Endothelial cell of hepatic sinusoid (primary cell): ENCODE results near the gene BHLHA15.
"Not testable (repeated sequence)": the region's sequence is repeated elsewhere in the genome, so short reads cannot be mapped to it uniquely, and the experiment has no call there.

Experiments
- in situ Hi-C: cut with HindIII; loops from 2 replicates; pipeline ENCODE4 v1.10.0; 2017; ENCODE audit warnings: low sequenced_read_pairs

The BHLHA15 gene

DNA sequence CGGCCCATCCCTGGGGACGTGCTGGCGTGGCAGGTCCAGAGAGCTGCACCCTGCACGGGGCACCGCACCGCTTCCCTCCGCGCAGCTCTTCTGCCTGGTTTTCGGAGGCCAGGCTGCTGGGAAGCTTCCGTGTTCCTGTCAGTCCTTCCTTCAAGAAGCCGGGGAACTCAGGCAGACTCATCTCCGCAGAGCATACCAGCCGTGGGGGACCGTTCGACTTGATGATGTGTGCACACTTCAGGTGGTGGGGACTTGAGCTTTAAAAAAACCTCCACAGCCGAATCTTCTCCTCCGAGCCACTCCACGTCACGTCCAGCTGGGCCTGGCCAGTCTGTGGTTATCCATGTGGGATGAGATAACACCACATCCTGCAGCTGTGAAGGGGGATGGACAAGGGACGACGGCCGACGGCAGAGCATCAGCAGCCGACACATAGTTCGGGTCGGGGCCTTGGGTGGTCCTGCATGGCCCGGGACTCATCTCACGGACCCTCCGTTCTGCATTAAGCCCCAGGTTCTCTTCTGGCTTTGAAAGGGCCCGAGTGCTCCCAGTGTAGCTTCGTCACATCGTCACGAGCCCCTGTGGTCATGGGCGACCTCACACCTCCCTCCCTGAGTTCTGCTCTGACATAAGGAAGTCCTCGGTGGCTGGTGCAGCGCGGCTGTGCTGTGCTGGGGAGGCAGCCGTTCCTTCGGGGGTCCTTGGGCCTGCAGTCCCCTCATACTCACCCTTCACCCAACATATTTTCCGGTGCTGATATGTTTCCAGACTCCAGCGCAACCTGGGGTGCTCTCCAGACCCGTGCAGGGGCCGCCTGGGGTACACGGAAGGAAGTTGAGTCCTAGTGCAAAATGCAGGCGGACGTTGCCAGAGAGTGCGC is 4.5 kb upstream of the BHLHA15 start:
- in situ Hi-C loops, result loop anchor here (10.0 kb wide), 1 partner anchor 88 kb away; no protein-coding TSS in a partner anchor

DNA sequence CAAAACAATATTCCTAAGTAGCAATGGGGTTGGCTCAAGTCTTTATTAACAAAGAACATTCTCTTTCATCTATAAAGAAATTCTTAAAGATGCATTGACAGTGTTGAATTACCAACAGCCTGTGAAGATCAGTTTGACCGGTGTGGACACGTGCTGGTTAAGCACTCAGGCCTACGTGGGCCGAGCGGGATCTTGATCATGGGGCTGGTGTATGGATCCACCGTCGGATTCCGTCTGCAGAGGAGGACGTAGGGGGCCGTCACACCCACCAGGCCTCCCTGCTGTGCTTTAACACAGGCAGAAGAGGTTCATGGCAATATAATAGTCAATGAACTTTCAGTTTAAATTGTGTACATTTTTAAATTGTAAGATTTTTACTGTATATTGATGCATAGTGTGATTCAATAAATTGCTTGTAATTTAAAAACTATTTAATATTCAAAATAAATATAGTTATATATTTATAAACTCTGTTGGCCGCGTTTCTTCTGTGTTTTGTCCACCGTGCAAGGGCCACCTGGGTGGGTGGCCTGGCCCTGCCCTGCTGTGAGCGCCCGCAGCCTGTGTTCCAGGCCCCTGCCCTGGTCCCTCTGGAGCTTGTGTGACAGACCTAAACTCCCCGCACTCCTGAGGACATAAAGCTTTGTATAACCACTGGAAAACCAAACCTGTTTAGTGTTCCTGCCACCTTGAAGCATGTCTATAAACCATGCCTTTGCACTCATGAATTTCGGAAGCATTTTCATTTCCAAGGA is 1.9 kb upstream of the BHLHA15 start:
- in situ Hi-C loops, result loop anchor here (10.0 kb wide), 1 partner anchor 85 kb away; no protein-coding TSS in a partner anchor

DNA sequence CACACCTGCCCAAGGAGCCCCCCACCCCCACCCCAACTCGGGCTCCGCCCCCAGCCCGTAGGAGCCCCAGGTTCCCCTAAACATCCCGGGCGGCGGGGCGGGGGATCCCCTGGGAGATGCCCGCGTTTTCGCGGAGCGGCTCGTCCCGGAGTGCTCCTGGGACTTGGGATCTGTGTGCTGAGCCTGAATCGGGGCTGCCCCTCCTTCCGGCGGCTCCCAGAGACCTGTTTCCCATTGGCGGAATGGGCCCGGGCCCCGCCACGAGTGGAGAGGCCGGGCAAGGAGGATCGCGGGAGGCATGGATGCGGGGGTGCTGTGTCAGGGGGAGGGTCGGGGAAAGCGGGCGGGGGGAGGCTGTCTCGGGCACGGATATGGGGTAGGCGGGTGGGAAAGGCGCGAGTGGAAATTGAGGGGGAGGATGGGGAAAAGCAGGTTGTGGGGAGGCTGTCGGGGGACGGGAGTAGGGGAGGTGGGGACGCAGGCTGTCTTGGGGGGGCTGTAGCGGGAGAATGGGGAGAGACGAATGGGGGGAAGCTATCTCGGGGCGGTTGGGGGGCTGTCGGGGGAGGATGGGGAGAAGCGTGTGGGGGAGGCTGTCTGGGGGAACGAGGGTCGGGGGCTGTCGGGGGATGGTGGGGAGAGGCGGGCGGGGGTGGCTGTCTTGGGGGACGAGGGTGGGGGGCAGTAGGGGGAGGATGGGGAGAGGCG is 572 bp upstream of the BHLHA15 start:
- in situ Hi-C loops, result no loop called here

DNA sequence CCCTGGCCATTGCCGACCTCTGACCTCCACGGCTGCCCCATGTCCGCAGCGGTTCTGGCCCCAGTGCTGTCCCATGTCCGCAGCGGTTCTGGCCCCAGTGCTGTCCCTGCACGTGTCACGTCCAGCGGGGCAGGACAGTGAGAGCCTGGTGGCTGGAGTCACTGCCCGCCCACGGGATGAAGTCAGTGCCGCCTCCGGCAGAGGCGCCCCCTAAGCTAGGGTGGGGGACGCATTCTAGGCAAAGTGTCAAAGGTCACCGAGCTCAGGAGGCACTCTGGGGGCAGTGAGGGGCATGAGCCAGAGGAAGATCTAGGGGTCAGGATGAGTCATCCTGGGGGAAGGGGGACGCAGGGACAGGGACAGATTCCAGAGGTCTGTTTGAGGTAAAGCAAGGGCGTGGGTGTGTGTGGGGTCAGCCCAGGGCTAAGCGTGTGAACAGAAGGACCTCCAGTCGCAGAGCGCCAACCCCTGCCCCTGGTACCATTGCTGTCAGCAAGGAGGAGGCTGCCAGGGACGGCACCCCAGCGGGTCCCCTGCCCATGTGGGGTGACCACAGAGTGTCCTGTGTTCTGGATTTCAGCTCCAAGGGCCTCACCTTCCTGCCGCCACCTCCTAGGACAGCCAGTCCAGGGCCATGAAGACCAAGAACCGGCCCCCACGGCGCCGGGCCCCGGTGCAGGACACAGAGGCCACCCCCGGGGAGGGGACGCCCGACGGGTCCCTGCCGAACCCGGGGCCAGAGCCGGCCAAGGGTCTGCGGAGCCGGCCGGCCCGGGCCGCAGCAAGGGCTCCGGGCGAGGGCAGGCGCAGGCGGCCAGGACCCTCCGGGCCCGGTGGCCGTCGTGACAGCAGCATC is 665 bp downstream of the BHLHA15 start:
- in situ Hi-C loops, result no loop called here

DNA sequence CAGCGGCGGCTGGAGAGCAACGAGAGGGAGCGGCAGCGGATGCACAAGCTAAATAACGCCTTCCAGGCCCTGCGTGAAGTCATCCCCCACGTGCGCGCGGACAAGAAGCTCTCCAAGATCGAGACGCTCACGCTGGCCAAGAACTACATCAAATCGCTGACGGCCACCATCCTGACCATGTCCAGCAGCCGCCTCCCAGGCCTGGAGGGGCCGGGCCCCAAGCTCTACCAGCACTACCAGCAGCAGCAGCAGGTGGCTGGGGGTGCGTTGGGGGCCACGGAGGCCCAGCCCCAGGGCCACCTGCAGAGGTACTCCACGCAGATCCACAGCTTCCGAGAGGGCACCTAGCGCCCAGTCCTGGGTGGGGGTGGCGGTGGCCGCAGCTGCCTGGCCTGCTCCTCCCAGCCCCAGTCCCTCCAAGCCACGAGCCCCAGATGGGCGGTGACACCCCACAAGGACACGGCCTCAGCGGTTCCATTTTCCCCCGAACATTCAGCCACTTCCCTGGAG is 1.3 kb downstream of the BHLHA15 start:
- in situ Hi-C loops, result no loop called here

GRCh38 chr7:98213296-98213887 is 2.2 kb downstream of the BHLHA15 start:
- in situ Hi-C loops, result no loop called here

GRCh38 chr7:98213888-98214810 is 2.9 kb downstream of the BHLHA15 start:
- in situ Hi-C loops, result no loop called here

- in situ Hi-C loops, result no loop called here
These were observed 3.6 kb downstream of the BHLHA15 start for GRCh38 chr7:98214811-98215321.

- in situ Hi-C loops, result no loop called here
These were observed 4.6 kb downstream of the BHLHA15 start for GRCh38 chr7:98215561-98216495.

- in situ Hi-C loops, result no loop called here
These were observed 5.8 kb downstream of the BHLHA15 start for GRCh38 chr7:98216941-98217622.

DNA sequence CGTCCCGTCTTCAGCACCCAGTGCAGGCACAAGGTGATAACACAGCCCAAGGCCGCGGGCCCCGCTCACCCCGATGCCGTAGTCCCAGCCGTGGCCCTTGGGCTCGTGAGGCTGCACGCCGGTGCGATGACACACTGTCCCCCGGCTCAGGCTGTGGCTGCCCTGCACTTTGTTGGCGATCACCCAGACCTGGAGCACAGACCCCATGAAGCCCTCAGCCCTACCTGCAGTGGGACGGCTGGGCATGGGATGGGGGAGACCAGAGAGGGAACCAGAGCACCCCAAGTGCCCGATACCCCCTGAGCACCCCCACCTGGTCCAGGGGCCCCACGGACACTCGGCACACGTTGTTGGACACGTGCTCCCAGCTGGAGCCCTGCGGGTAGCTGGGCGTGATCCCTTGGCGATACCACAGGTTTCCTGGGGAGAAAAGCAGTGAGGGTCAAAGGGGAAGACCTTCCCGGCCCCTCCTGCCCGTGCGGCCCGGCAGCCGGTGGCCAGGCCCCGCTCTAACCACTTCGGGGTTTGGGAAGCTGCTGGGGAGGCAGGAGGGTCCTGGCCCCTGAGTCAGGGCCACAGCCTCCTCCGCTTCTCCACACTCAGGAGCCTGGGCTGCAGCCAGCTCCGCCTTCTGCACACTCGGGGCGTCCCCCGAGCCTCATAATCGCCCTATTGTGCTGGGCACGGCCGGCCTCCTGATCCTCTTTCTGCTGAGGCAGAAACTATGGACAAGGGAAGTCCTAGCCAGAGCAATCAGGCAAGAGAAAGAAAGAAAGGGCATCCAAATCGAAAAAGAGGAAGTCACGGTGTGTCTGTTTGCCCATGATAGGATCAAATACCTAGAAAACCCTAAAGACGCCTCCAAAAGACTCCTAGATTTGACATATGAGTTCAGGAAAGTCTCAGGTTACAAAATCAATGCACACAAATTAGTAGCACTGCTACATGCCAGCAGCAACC is 6.7 kb downstream of the BHLHA15 start:
- in situ Hi-C loops, result no loop called here

DNA sequence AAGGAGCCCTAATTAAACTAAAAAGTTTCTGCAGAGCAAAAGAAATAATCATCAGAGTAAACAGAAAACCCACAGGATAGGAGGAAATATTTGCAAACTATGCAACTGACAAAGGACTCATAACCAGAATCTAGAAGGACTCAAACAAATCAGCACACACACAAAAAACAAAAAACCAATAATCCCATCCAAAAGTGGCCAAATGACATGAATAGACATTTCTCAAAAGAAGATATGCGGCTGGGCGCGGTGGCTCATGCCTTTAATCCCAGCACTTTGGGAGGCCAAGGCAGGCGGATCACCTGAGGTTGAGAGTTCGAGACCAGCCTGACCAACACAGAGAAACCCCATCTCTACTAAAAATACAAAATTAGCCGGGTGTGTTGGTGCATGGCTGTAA is 8.1 kb downstream of the BHLHA15 start:
- in situ Hi-C loops, result not testable (repeated sequence)

DNA sequence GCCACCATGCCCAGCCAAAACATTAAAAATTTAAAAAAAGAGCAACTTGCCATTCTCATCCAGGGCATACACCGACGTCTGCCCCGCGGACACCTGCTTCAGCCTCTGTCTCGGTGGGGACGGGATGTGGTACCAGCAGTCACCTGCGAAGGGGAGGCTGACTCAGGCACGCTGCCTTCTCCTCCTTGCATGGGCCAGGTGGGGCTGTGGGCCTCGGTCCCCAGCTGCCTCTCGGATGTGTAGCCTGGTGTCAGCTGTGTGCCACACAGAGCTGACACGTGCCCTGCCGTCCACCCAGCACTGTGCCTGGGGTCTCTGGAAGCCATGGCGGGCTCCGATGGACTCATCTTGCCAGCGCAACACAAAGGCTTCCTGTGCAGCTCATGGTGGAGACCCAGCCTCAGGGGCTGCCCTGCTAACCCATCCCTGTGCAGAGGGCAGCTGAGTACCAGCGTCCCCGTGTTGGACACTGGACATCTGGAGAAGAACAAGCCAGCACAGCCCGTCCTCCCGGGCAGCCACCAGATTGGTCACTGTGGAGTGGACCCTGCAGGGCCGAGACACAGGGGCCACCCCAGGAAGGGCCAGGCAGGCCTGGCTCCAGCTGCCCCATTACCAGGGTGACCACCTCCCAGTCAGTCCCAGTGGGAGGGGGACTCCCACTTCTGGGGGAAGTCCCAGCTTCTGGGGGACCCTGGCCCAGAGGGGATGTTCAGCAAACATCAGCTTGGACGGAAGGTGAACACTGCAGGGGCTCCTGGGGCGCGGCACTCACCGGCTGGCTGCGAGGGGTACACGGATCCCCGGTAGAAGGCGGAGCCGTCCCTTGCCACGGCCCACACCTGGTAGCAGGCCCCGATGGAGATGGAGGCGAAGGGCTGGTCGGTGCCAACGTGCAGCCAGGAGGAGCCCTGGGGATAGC is 10.6 kb downstream of the BHLHA15 start:
- in situ Hi-C loops, result no loop called here

DNA sequence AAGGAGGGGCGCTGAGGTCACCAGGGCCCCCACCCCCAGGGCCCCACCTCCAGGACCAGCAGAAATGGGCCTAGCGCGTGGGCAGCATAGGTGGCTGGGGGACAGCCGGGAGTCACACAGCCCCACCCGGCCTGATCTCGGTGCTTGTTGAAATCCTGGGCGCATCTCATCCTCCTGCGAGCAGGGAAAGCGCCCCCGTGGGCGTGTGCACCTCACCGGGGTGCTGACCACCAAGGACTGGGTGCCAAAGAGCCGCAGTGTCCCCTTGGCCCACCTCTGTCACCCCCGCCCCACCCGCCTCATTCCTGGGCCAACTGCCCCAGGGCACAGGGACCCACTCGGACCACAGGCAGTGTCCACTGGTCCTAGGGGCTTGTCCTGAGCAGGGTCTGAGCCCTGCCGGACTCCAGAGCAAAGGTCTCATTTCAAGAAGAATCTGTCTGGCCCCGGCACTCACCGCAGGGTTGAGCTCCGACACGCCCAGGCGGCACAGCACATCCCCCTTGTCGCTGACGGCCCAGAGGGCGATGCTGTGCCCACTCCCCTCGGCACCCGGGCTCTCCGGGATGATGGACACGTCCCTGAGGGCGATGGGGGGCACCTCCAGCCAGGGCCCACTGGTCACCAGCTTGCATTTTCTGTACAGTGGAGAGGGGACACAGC is 11.4 kb downstream of the BHLHA15 start:
- in situ Hi-C loops, result no loop called here
